Mesenchymal stem cell (in vitro differentiated cells and primary cell): ENCODE data around the gene COMTD1.

Source experiments
- DNase-seq: peaks from one replicate; pipeline ENCODE4 v3.0.0-alpha.2; 2013
- H2AFZ ChIP-seq: one replicate; pipeline ENCODE4 v1.6.1; 2013; ENCODE audit warnings: low read depth, mild to moderate bottlenecking, control low read depth, inconsistent platforms, low read length, moderate library complexity
- H2AK5ac ChIP-seq: 2 replicates; pipeline ENCODE4 v1.6.1; 2013; ENCODE audit warnings: low read length, moderate library complexity, mild to moderate bottlenecking, inconsistent platforms; ENCODE audit not compliant: severe bottlenecking
- H2BK120ac ChIP-seq: one replicate; pipeline ENCODE4 v1.6.1; 2013; ENCODE audit warnings: low read depth, mild to moderate bottlenecking, inconsistent platforms, low read length, moderate library complexity
- H2BK12ac ChIP-seq, 2 experiments: one replicate each; pipeline ENCODE4 v1.6.1; 2013; ENCODE audit warnings: inconsistent platforms in 2 of 2, low read length in 2 of 2, mild to moderate bottlenecking in 2 of 2, moderate library complexity in 2 of 2, control low read depth in 1 of 2
- H2BK15ac ChIP-seq: one replicate; pipeline ENCODE4 v1.6.1; 2013; ENCODE audit warnings: mild to moderate bottlenecking, low read depth, inconsistent platforms; ENCODE audit not compliant: poor library complexity, severe bottlenecking
- H2BK5ac ChIP-seq: 2 replicates; pipeline ENCODE4 v1.6.1; 2013; ENCODE audit warnings: low read depth, mild to moderate bottlenecking, low read length, control low read depth, inconsistent platforms; ENCODE audit not compliant: poor library complexity, severe bottlenecking
- H3K14ac ChIP-seq, 2 experiments: one replicate each; pipeline ENCODE4 v1.6.1; 2013; ENCODE audit warnings: inconsistent platforms in 2 of 2, low read length in 2 of 2, control low read depth in 1 of 2, mild to moderate bottlenecking in 1 of 2, moderate library complexity in 1 of 2
- H3K18ac ChIP-seq, 2 experiments: one replicate each; pipeline ENCODE4 v1.6.1; 2013; ENCODE audit warnings: inconsistent platforms in 2 of 2, low read length in 2 of 2, control low read depth in 1 of 2, low read depth in 1 of 2, mild to moderate bottlenecking in 1 of 2
- H3K23ac ChIP-seq, 2 experiments: one replicate each; pipeline ENCODE4 v1.6.1; 2013; ENCODE audit warnings: inconsistent platforms in 2 of 2, low read length in 2 of 2, mild to moderate bottlenecking in 2 of 2, moderate library complexity in 2 of 2, control low read depth in 1 of 2
- H3K27ac ChIP-seq: 2 replicates; pipeline ENCODE4 v1.5.1; 2013; ENCODE audit warnings: mild to moderate bottlenecking, moderate library complexity, low read length, control low read depth, inconsistent platforms; ENCODE audit not compliant: poor library complexity, severe bottlenecking
- H3K27me3 ChIP-seq, 2 experiments: 2 replicates each; pipeline versions ENCODE4 v1.6.1 to v1.7.0; 2013; ENCODE audit warnings: low read length in 2 of 2, mild to moderate bottlenecking in 2 of 2, moderate library complexity in 2 of 2, control low read depth in 1 of 2, inconsistent platforms in 1 of 2; ENCODE audit not compliant: control insufficient read depth in 1 of 2, insufficient read depth in 1 of 2
- H3K36me3 ChIP-seq, 2 experiments: 2 replicates each; pipeline versions ENCODE4 v1.6.1 to v1.7.0; 2013; ENCODE audit warnings: low read length in 2 of 2, control low read depth in 1 of 2, inconsistent platforms in 1 of 2, low read depth in 1 of 2, mild to moderate bottlenecking in 1 of 2; ENCODE audit not compliant: insufficient read depth in 2 of 2, control insufficient read depth in 1 of 2
- H3K4ac ChIP-seq, 2 experiments: one replicate each; pipeline ENCODE4 v1.6.1; 2013; ENCODE audit warnings: inconsistent platforms in 2 of 2, low read length in 2 of 2, mild to moderate bottlenecking in 2 of 2, moderate library complexity in 2 of 2, control low read depth in 1 of 2, low read depth in 1 of 2
- H3K4me1 ChIP-seq: 2 replicates; pipeline ENCODE4 v1.6.1; 2013; ENCODE audit warnings: low read depth, low read length, control low read depth; ENCODE audit not compliant: control insufficient read depth, insufficient read depth
- H3K4me2 ChIP-seq: 2 replicates; pipeline ENCODE4 v1.6.1; 2013; ENCODE audit warnings: low read length, mild to moderate bottlenecking, inconsistent platforms; ENCODE audit not compliant: poor library complexity, severe bottlenecking
- H3K4me3 ChIP-seq, 2 experiments: 2 replicates each; pipeline versions ENCODE4 v1.5.1 to v1.7.0; 2013; ENCODE audit warnings: low read length in 2 of 2, mild to moderate bottlenecking in 2 of 2, control low read depth in 1 of 2, low read depth in 1 of 2; ENCODE audit not compliant: insufficient read depth in 1 of 2
- H3K79me1 ChIP-seq: replicated peaks from 2 replicates; pipeline ENCODE4 v1.6.1; 2013; ENCODE audit warnings: mild to moderate bottlenecking, control low read depth, low read length, inconsistent platforms; ENCODE audit not compliant: poor library complexity, severe bottlenecking
- H3K9ac ChIP-seq: 2 replicates; pipeline ENCODE4 v1.7.0; 2013; ENCODE audit warnings: mild to moderate bottlenecking, low read length, moderate library complexity
- H3K9me3 ChIP-seq: 2 replicates; pipeline ENCODE4 v1.7.0; 2013; ENCODE audit warnings: mild to moderate bottlenecking, low read length; ENCODE audit not compliant: control insufficient read depth
- H4K8ac ChIP-seq: one replicate; pipeline ENCODE4 v1.6.1; 2013; ENCODE audit warnings: inconsistent platforms, mild to moderate bottlenecking, low read length, moderate library complexity
- H4K91ac ChIP-seq: one replicate; pipeline ENCODE4 v1.6.1; 2013; ENCODE audit warnings: mild to moderate bottlenecking, low read length, inconsistent platforms
- WGBS: methylation state at CpG from one replicate; pipeline ENCODE4 v1.1.7; 2013; ENCODE audit warnings: mixed read lengths; 5-methylcytosine and 5-hydroxymethylcytosine counted together

The COMTD1 gene

DNA sequence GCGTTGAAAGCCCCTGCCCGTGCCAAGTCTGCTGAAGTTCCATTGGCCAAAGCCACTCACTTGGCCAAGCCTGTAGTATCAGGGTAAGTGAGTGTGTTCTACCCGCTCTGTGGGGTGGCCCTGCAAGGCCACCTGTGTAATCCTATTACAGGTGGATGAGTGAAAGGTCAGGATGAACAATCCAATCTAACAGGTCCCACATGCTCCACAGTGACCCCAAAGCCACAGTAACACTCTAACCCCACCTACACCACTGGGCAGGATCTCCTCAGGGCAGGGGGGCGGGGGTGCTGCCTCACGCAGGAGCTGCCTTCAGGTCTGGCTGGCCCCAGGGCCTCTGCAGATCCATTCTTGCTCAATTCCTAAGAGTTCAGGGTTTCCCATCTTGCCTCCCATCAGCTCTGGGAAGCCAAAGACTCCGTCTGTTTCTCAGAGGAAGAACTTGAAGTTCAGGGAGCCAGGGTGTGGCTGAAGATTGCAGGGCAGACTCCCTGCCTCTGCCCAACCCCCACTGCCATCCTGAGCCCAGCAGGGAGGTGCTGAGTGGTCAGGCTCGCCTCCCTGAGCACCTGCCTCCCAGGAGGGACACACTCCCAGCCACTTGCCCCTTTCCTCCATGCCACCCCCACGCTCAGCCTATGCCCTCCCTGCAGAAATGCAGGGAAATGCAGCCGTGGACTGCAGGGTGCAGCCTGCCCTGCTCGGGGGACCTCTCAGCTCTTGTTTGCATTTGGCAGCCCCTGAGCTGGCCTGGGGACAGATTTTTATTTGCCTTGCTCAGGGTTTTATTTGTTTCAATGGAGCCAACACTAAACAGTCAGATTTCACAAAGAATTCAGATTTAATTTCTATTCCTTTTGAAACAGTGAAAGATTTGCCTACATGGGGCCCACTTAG, 9.8 kb upstream of the COMTD1 start:
- Histone ChIP-seq H3K18ac (peak overlapping the region in 1 of 2 experiments; percentile 28), H2BK5ac (no peak overlapping the region), H3K27ac (no peak overlapping the region), H3K27me3 (peaks cover 0 to 45% of the 10 kb centered on the region in 2 experiments), H3K4me1 (no peaks in the 10 kb centered on the region), H3K36me3 (no peaks in the 10 kb centered on the region), H3K14ac (peak overlapping the region in 1 of 2 experiments; percentile 23), H3K4me2 (no peak overlapping the region), H3K4me3 (no peak overlapping the region), H2BK12ac (no peak overlapping the region), H3K79me1 (no peaks in the 10 kb centered on the region), H3K23ac (no peak overlapping the region), H3K4ac (no peak overlapping the region), H2BK120ac (no peak overlapping the region), H2BK15ac (no peak overlapping the region), H3K9ac (no peak overlapping the region), H3K9me3 (no peaks in the 10 kb centered on the region), H2AK5ac (no peak overlapping the region), H4K8ac (no peak overlapping the region), H4K91ac (peak overlapping the region; percentile 70), H2AFZ (no peak overlapping the region)
- DNase-seq: no peak
- WGBS: 78% methylated on average over 10 of the region's 10 CpGs

DNA sequence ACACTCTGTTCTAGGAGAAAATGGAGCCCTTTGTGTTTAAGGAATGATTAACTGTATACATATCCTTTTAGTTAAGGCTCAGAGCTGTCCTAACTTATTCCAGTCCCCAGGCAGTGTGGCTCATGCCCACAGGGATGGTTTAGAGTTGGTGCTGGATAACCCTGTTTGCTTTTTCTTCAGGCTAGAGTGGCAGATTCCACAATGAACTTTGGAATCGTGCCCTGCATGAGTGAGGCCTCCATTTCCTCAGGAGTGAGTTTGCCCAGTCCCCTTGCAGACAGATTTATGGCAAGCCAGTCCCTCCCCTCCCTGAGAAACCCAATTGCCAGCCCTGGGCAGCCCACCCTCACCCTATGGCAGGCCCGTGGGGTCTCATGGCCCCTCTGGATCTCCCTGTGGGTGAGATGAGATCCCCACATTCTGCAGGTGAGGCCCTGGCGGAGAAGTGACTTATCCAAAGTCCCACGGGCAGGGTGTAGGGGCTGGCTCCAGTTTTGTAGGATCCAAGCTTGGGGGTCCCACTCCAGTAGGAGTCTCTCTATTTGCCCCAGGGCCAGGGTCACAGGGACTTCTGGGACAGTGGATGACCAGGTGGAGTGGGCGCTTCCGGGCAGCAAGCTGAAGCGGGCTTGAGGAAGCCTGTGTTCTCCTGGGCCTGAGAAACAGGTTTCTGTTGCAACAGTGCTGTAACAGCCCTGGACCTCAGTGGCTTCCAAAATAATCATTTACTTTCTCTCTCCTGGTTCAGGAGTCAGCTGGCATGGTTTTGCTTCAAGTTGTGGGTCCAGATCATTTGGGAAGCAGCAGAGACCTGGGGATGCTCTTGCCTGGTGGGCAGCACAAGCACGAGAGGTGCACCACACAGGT, 9.0 kb upstream of the COMTD1 start:
- H3K18ac ChIP-seq: no peak overlapping the region
- DNase-seq: no peak
- H2AK5ac ChIP-seq: no peak overlapping the region
- H3K9ac ChIP-seq: no peak overlapping the region
- H3K36me3 ChIP-seq: no peaks in the 10 kb centered on the region
- no peak overlapping the region for H3K4me2 ChIP-seq
- H4K8ac ChIP-seq: no peak overlapping the region
- no peak overlapping the region for H3K4me3 ChIP-seq
- H3K27me3 ChIP-seq: peaks cover 0 to 40% of the 10 kb centered on the region in 2 experiments
- no peak overlapping the region for H3K27ac ChIP-seq
- no peak overlapping the region for H3K14ac ChIP-seq
- H2AFZ ChIP-seq: no peak overlapping the region
- H2BK5ac ChIP-seq: no peak overlapping the region
- H3K4ac ChIP-seq: no peak overlapping the region
- WGBS: 90% methylated on average over 8 of the region's 8 CpGs
- H2BK120ac ChIP-seq: no peak overlapping the region
- no peaks in the 10 kb centered on the region for H3K79me1 ChIP-seq
- no peaks in the 10 kb centered on the region for H3K4me1 ChIP-seq
- no peak overlapping the region for H2BK15ac ChIP-seq
- H3K23ac ChIP-seq: no peak overlapping the region
- no peaks in the 10 kb centered on the region for H3K9me3 ChIP-seq
- no peak overlapping the region for H4K91ac ChIP-seq
- H2BK12ac ChIP-seq: no peak overlapping the region

DNA sequence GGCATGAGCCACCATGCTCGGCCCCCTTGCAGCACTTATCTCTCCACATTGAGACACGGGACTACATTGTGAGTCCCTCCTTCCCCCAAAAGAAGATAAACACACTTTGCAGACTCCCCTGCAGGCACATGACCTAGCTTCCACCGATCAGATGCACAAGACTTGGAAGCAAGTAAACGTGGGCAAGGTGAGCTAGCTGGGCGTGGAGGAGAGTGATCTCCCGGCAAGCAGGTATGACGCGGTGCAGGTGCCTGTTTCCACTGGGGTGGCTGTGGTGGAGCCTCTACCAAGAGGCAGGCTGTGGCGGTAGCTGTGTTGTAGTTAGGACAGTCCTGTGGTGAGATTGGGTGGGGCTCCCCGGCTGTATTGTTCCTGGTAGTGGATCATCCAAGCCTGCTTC, 7.7 kb upstream of the COMTD1 start:
- Histone ChIP-seq H2BK5ac (no peak overlapping the region), H4K8ac (no peak overlapping the region), H3K4me3 (peak overlapping the region in 1 of 2 experiments; percentile 3), H3K9ac (no peak overlapping the region), H3K27me3 (peaks cover 0 to 43% of the 10 kb centered on the region in 2 experiments), H3K23ac (no peak overlapping the region), H2BK120ac (no peak overlapping the region), H3K9me3 (no peaks in the 10 kb centered on the region), H3K36me3 (no peaks in the 10 kb centered on the region), H4K91ac (no peak overlapping the region), H2AK5ac (no peak overlapping the region), H3K79me1 (no peaks in the 10 kb centered on the region), H2BK12ac (no peak overlapping the region), H2BK15ac (no peak overlapping the region), H3K4me1 (no peaks in the 10 kb centered on the region), H3K14ac (no peak overlapping the region), H3K4ac (no peak overlapping the region), H3K27ac (no peak overlapping the region), H3K4me2 (no peak overlapping the region), H3K18ac (no peak overlapping the region), H2AFZ (no peak overlapping the region)
- no peak for DNase-seq
- 88% methylated on average over 10 of the region's 10 CpGs for WGBS
